IPS-18a (cell line): ENCODE results near the gene KIFBP.
"Not testable (repeated sequence)": the region's sequence is repeated elsewhere in the genome, so short reads cannot be mapped to it uniquely, and the experiment has no call there.

Source experiments
- H3K27ac ChIP-seq: one replicate; pipeline ENCODE4 v1.5.1; 2013; ENCODE audit warnings: low read length
- H3K27me3 ChIP-seq: one replicate; pipeline ENCODE4 v1.6.1; 2013; ENCODE audit warnings: mild to moderate bottlenecking, low read length; ENCODE audit not compliant: control insufficient read depth, insufficient read depth
- H3K36me3 ChIP-seq: one replicate; pipeline ENCODE4 v1.6.1; 2013; ENCODE audit warnings: low read depth, low read length; ENCODE audit not compliant: control insufficient read depth
- H3K4me1 ChIP-seq: one replicate; pipeline ENCODE4 v1.6.1; 2013; ENCODE audit warnings: low read depth, low read length; ENCODE audit not compliant: control insufficient read depth
- H3K4me3 ChIP-seq: one replicate; pipeline ENCODE4 v1.5.1; 2013; ENCODE audit warnings: low read length
- H3K9ac ChIP-seq: one replicate; pipeline ENCODE4 v1.6.1; 2013; ENCODE audit warnings: mild to moderate bottlenecking, low read length, moderate library complexity
- H3K9me3 ChIP-seq: one replicate; pipeline ENCODE4 v1.6.1; 2013; ENCODE audit warnings: low read depth, low read length; ENCODE audit not compliant: control insufficient read depth

KIFBP gene, protein sequence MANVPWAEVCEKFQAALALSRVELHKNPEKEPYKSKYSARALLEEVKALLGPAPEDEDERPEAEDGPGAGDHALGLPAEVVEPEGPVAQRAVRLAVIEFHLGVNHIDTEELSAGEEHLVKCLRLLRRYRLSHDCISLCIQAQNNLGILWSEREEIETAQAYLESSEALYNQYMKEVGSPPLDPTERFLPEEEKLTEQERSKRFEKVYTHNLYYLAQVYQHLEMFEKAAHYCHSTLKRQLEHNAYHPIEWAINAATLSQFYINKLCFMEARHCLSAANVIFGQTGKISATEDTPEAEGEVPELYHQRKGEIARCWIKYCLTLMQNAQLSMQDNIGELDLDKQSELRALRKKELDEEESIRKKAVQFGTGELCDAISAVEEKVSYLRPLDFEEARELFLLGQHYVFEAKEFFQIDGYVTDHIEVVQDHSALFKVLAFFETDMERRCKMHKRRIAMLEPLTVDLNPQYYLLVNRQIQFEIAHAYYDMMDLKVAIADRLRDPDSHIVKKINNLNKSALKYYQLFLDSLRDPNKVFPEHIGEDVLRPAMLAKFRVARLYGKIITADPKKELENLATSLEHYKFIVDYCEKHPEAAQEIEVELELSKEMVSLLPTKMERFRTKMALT

DNA sequence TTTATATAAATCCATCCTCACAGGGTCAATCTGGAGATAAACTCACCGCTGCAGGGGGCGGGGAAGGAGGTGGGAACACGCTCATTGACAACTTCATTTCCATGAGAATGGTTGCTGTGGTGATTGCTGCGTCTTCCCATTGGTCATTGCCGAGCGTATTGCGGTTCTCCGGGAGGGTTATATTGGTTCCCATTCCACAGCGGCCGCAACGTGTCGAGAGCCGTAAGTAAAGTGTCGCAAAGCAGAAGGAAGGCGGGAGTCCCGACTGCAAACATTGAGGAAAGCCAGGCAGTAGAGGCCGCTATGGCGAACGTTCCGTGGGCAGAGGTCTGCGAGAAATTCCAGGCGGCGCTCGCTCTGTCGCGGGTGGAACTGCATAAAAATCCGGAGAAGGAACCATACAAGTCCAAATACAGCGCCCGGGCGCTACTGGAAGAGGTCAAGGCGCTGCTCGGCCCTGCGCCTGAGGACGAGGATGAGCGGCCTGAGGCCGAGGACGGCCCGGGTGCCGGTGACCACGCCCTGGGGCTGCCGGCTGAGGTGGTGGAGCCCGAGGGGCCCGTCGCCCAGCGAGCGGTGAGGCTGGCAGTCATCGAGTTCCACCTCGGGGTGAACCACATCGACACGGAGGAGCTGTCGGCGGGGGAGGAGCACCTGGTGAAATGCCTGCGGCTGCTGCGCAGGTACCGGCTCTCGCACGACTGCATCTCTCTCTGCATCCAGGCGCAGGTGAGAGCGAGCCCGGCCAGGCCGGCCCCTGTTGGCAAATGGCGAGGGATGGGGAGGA lies at the start of gene KIFBP:
TSS of gene KIFBP (plus strand) at position 274 of the 787 bp plus-strand sequence. CDS start at position 304, 30 bp downstream.
- Histone ChIP-seq H3K4me1 (peaks cover 4% of the 10 kb centered on the region), H3K36me3 (peaks cover 18% of the 10 kb centered on the region), H3K9ac (peak within 1 kb of the TSS; percentile 89), H3K9me3 (no peaks in the 10 kb centered on the region), H3K4me3 (peak within 1 kb of the TSS; percentile 99), H3K27ac (peak within 1 kb of the TSS; percentile 74), H3K27me3 (no peaks in the 10 kb centered on the region)

DNA sequence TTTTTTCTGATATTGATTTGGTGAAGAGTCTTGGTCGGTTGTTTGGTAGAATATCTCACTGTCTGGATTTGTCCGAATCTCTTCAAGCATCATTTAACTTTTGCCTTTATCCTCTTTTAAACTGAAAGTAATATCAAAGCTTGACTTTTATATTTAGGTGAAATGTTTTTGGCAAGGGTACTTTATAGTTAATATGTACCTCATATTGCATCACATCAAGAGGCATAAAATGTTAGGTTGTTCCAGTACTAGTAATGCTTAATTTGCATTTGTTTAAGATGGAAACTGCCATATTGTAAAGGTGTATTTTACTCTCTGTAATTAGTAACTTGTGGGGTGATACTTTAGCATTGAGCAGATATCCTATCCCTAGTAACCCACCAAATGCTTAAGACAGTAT lies 49.7 kb upstream of the KIFBP start:
- Histone ChIP-seq H3K4me3 (no peak overlapping the region), H3K36me3 (peaks cover 36% of the 10 kb centered on the region)

DNA sequence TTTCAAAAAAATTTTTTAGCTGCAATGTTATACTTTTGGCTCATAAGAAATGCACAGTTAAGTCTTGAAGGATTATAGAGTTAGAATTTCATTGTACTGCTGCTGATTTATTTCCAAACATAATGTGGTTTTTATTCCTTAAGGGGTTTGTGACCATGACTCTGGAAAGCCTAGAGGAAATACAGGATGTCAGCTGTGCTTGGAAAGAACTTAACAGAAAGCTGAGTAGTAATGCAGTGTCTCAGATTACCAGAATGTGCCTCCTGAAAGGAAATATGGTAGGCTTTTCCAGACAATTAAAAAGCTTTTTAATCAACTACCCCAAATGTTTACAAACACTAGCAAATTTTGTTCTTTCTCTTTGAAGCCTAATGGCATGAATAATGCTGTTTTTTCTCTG lies 47.7 kb upstream of the KIFBP start:
- not testable (repeated sequence) for H3K27me3 ChIP-seq, H3K4me1 ChIP-seq, H3K4me3 ChIP-seq, H3K9me3 ChIP-seq, H3K27ac ChIP-seq, H3K9ac ChIP-seq
- peaks cover 38% of the 10 kb centered on the region for H3K36me3 ChIP-seq

More for the DNA sequence above, 49.7 kb upstream of the KIFBP start:
- no peaks in the 10 kb centered on the region for H3K27me3 ChIP-seq
- H3K9me3 ChIP-seq, result no peaks in the 10 kb centered on the region
- no peaks in the 10 kb centered on the region for H3K4me1 ChIP-seq
- H3K9ac ChIP-seq, result no peak overlapping the region
- no peak overlapping the region for H3K27ac ChIP-seq

DNA sequence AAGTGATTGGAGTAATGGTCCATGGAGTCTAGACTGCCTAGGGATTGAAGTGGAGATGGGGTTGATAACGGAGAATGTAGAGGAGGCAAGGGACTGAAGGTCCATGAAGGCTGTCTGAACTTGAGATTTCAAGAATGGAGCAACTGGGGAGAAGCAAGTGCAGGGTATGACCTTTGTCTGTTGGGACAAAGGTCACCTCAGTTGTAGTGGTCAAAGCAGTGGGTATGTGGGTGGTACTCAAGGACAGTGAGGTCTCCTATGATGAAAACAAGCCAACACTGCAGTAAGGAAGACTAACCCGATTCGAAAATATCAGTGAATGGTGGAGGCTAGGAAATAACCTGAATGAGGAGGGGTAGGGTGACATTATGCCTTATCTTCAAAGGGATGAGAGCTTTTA lies 38.0 kb upstream of the KIFBP start:
- H3K27ac ChIP-seq, result no peak overlapping the region
- no peaks in the 10 kb centered on the region for H3K27me3 ChIP-seq
- H3K4me1 ChIP-seq, result no peaks in the 10 kb centered on the region
- H3K9me3 ChIP-seq, result no peaks in the 10 kb centered on the region
- no peak overlapping the region for H3K4me3 ChIP-seq
- no peak overlapping the region for H3K9ac ChIP-seq
- H3K36me3 ChIP-seq, result peaks cover 23% of the 10 kb centered on the region

DNA sequence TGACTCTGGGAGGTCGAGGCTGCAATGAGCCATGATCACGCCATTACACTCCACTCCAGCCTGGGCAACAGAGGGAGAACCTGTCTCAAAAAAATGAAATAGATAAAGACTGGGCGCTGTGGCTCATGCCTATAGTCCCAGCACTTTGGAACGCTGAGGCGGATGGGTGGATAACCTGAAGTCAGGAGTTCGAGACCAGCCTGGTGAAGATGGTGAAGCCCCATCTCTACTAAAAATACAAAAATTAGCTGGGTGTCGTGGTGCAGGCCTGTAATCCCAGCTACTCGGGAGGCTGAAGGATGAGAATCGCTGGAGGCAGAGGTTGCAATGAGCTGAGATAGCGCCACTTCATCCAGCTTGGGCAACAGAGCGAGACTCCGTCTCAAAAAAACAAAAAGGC lies 33.7 kb upstream of the KIFBP start:
- Histone ChIP-seq H3K27ac (no peak overlapping the region), H3K4me3 (peak overlapping the region; percentile 28), H3K27me3 (no peaks in the 10 kb centered on the region), H3K36me3 (peaks cover 7% of the 10 kb centered on the region), H3K9me3 (no peaks in the 10 kb centered on the region), H3K9ac (no peak overlapping the region), H3K4me1 (peaks cover 7% of the 10 kb centered on the region)

DNA sequence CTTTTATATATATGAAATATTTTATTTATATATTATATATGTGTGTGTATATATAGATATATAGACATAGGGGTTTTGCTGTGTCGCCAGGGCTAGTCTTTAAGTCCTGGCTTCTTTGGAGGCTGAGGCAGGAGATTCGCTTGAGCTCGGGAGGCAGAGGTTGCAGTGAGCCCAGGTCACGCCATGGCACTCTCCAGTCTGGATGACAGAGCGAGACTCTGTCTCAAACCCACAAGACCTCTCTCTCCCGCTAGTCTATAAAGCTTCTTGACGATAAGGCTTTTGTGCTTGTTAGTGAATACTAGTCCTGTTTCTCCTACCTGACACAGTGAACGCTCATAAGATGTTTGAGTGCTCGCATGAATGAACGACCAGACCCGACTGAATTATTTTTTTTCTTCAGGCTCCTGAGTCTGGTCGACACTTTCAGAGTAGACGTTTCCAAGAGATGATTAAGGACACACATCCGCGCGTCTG lies 33.2 kb upstream of the KIFBP start:
- Histone ChIP-seq H3K4me1 (peaks cover 7% of the 10 kb centered on the region), H3K9me3 (no peaks in the 10 kb centered on the region), H3K4me3 (peak overlapping the region; percentile 86), H3K9ac (peak overlapping the region; percentile 91), H3K27me3 (no peaks in the 10 kb centered on the region), H3K27ac (peak overlapping the region; percentile 97), H3K36me3 (peaks cover 12% of the 10 kb centered on the region)

DNA sequence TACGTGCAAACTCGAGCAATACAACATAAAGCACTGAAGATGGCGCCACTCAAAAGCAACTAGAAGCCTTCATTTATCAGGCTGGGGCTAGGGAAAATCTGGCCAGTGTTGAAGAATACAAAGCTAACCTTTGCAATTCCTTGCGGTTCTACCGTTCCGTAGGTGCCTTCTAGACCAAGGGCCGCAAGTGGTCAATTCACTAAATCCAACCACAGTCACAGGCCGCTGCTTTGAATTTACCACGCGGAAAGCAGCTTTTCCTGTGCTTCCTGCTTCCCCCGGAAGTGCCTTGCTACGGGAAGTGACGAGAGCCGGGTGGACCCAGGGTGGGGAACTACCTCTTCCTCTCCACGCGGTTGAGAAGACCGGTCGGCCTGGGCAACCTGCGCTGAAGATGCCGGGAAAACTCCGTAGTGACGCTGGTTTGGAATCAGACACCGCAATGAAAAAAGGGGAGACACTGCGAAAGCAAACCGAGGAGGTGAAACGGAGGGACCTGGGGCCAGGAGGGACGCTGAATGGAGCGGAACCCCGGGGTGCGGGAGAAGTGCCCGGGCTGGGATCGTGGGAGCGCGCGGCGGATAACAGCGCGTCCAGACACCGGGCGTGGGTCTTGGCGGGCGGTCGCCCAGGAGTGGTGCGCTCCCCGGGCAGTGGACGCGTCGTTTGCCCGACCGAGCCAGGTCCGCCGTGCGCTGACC lies 32.6 kb upstream of the KIFBP start, which contains the start of gene DDX21:
TSS of gene DDX21 (plus strand) at position 339 of the 701 bp plus-strand sequence. CDS start at position 395, 56 bp downstream.
- Histone ChIP-seq H3K27me3 (no peaks in the 10 kb centered on the region), H3K4me1 (peaks cover 7% of the 10 kb centered on the region), H3K9me3 (no peaks in the 10 kb centered on the region), H3K27ac (peak within 1 kb of the TSS; percentile 97), H3K36me3 (peaks cover 18% of the 10 kb centered on the region), H3K4me3 (peak within 1 kb of the TSS; percentile 86), H3K9ac (peak within 1 kb of the TSS; percentile 91)

DNA sequence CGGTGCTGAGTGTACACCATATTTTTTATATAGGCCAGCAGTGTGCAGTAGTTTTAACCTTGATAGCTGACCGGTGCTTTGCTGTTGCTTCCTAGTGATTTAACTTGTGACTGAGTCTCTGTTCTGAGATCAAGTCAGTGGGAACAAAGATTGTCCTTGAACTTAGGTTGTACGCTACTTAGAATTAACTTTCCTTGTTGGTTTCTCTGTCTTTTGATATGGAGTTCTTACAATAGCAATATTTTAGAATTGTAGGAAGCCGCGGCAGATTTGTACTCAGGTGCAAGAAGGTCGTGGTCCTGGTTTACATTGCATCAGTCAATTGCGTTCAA lies 31.4 kb upstream of the KIFBP start:
- H3K27me3 ChIP-seq, result no peaks in the 10 kb centered on the region
- H3K4me3 ChIP-seq, result peak overlapping the region; percentile 86
- H3K9me3 ChIP-seq, result no peaks in the 10 kb centered on the region
- peaks cover 7% of the 10 kb centered on the region for H3K4me1 ChIP-seq
- H3K27ac ChIP-seq, result peak overlapping the region; percentile 12
- peaks cover 30% of the 10 kb centered on the region for H3K36me3 ChIP-seq
- peak overlapping the region; percentile 91 for H3K9ac ChIP-seq

DNA sequence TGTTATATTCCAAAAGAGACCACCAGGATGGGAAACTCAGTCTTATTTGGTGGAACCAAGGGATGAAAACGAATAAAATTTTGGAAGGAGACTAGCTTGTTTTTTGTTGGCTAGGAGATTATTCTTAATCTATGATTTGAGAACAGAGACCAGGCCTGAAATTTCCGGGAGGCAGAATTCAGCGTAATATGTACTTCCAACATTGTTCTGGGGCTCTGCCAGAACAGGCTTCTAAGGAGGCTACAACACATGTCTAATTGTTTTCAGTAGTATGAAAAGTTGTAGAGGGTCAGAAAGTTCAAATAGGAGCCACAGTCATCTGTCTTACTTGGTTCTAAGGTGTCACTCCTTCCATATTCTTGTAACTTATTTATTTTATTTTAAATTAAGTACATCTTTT lies 30.9 kb upstream of the KIFBP start:
- Histone ChIP-seq H3K27me3 (no peaks in the 10 kb centered on the region), H3K9me3 (no peaks in the 10 kb centered on the region), H3K4me1 (peaks cover 7% of the 10 kb centered on the region), H3K27ac (peak overlapping the region; percentile 12), H3K9ac (peak overlapping the region; percentile 91), H3K36me3 (peaks cover 34% of the 10 kb centered on the region), H3K4me3 (peak overlapping the region; percentile 86)

DNA sequence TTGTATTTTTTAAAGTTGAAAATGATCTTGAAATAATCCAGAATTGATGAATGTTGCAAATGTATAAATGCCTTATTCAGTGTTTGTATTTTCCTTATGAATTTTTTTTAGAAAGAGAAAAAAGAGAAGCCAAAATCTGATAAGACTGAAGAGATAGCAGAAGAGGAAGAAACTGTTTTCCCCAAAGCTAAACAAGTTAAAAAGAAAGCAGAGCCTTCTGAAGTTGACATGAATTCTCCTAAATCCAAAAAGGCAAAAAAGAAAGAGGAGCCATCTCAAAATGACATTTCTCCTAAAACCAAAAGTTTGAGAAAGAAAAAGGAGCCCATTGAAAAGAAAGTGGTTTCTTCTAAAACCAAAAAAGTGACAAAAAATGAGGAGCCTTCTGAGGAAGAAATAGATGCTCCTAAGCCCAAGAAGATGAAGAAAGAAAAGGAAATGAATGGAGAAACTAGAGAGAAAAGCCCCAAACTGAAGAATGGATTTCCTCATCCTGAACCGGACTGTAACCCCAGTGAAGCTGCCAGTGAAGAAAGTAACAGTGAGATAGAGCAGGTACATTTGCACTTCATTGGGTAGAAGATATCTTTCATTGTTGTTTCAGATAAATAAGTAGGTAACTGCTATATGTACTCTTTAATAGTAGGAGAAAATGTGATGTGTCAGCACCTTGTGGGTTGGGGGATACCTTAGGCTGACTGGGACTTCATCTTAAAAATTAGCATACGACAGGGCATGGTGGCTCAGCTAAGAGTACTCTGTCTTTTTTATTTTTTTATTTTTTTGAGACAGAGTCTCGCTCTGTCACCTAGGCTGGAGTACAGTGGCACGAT lies 28.7 kb upstream of the KIFBP start:
- no peak overlapping the region for H3K9ac ChIP-seq
- peaks cover 57% of the 10 kb centered on the region for H3K36me3 ChIP-seq
- H3K9me3 ChIP-seq, result no peaks in the 10 kb centered on the region
- peaks cover 7% of the 10 kb centered on the region for H3K4me1 ChIP-seq
- H3K27me3 ChIP-seq, result no peaks in the 10 kb centered on the region
- H3K27ac ChIP-seq, result no peak overlapping the region
- H3K4me3 ChIP-seq, result no peak overlapping the region
